Mucosa of descending colon (tissue), 3 donors: Measurements from ENCODE around the gene ADIPOR2. TPM values are rescaled to one million over a fixed set of nuclear protein-coding genes. Genes with fewer than 3 reads are reported as not detected.
A peak's percentile ranks its signal among the peaks of the same experiment; 100 is the strongest.

ENCODE experiments used
- ATAC-seq: fragments of 200-7000 bp; cut with Tn5 transposase; one replicate; pipeline ENCODE4 v1.9.1; 2020; ENCODE audit warnings: mild to moderate bottlenecking, moderate library complexity
- DNase-seq, 3 donors: peaks; one replicate each; pipeline ENCODE4 v3.0.0-alpha.2; 2020
- H3K36me3 ChIP-seq: fragments of 200-600 bp; one replicate; pipeline ENCODE4 v1.8.0; 2021; ENCODE audit warnings: low read depth, mild to moderate bottlenecking
- H3K4me1 ChIP-seq: fragments of 200-600 bp; one replicate; pipeline ENCODE4 v1.8.0; 2021; ENCODE audit warnings: low read depth, mild to moderate bottlenecking
- H3K4me3 ChIP-seq: fragments of 200-600 bp; one replicate; pipeline ENCODE4 v1.8.0; 2021; ENCODE audit warnings: mild to moderate bottlenecking
- H3K9me3 ChIP-seq: fragments of 200-600 bp; one replicate; pipeline ENCODE4 v1.8.0; 2021; ENCODE audit warnings: mild to moderate bottlenecking
- intact Hi-C, 2 donors: fragments of 100-400 bp; cut with DNase I in 1 of 2; cut with micrococcal nuclease in 1 of 2; formaldehyde crosslinking; loops; one replicate each; pipeline versions ENCODE4 v1.11.0 to v1.11.1; 2022; cut with DNase I, micrococcal nuclease
- total RNA-seq, 3 donors: library from RNA; stranded (reverse); fragmentation: NEBNext Ultra II Directional in 2 of 3; extraction: Animal tissue kit (Norgen Biotek cat#: 25700) in 2 of 3; gene quantifications; one replicate each; pipeline versions ENCODE4 v1.2.1 to v1.2.4, GENCODE V29; 2021 to 2023
- TF ChIP-seq, protein P1 (sequence below): fragments of 200-600 bp; IDR thresholded peaks from one replicate; pipeline ENCODE4 v1.8.0; 2022; ENCODE audit warnings: antibody characterized with exemption, mild to moderate bottlenecking
- donor health status: DM: no; HTN: no; CAD: no; lungs with moderate emphysema.
- donor health status: DM: no; HTN: no; CAD: no.
- donor health status: DM: no; HTN: yes; CAD: no.

Gene ADIPOR2
- total RNA-seq, 3 donors from 2014 or later: 76.1 to 119 (median 98.5) TPM

DNA sequence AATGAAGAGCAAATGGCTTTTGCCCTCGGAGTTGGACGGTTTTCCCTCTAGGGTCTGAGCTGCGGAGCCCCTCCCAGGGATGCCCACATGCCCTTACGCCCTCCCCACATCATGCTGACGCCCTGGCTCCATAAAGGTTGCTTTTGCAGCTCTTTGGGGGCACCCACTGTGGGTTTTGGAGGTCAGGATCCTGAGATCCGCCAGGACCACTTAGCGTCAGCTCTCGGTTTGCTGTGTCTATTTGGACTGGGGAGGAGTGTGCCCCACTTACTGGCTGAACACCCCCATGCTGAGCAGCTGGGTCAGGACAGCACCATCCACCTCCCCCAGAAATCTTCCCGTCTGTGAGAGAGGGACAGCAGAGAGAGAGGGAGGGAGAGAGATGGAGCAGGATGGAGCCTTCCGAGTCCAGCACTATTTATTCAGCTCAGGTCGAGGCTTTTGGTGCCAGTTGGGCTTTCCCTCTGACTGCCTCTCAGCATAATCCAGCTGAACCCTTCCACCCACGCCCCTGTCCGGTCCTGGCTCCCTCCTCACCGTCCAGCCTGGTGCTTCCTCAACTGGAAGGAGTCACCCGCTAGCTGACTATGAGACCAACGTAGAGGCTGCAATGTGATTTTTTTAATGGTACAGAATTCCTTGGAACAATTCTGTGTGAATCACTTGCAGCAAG is 110.6 kb downstream of the ADIPOR2 start:
- intact Hi-C loops: no loop called here
- Histone ChIP-seq H3K36me3 (no peaks in the 10 kb centered on the region), H3K4me3 (no peak overlapping the region), H3K9me3 (no peaks in the 10 kb centered on the region), H3K4me1 (no peaks in the 10 kb centered on the region)
- ATAC-seq (no peak), DNase-seq (peak in 1 of 3 donors; percentile 23)
- TF ChIP-seq, protein P1, sequence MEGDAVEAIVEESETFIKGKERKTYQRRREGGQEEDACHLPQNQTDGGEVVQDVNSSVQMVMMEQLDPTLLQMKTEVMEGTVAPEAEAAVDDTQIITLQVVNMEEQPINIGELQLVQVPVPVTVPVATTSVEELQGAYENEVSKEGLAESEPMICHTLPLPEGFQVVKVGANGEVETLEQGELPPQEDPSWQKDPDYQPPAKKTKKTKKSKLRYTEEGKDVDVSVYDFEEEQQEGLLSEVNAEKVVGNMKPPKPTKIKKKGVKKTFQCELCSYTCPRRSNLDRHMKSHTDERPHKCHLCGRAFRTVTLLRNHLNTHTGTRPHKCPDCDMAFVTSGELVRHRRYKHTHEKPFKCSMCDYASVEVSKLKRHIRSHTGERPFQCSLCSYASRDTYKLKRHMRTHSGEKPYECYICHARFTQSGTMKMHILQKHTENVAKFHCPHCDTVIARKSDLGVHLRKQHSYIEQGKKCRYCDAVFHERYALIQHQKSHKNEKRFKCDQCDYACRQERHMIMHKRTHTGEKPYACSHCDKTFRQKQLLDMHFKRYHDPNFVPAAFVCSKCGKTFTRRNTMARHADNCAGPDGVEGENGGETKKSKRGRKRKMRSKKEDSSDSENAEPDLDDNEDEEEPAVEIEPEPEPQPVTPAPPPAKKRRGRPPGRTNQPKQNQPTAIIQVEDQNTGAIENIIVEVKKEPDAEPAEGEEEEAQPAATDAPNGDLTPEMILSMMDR: no peak

DNA sequence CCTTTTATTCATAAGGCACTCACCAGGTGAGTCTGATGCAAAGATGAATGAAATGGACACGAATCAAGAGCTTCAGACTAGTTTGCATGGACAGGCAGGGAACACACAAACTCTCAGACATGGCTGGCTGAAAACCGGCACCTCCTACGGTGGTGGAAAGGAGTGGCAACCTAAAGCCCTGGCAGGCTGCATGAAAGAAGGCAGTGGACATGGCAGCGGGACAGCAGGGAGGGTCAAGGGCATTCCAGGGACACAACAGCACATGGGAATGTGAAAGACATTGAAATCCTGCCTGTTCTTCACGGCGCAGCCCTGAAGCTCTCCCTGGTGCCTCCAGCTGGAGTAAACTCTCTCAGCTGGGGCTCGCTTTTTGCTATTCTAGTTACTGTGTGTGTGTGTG is 112.9 kb downstream of the ADIPOR2 start:
- H3K4me3 ChIP-seq: no peak overlapping the region
- H3K4me1 ChIP-seq: no peaks in the 10 kb centered on the region
- H3K9me3 ChIP-seq: no peaks in the 10 kb centered on the region
- ATAC-seq (no peak), DNase-seq (peak in 2 of 3 donors; percentile 12 to 25)
- intact Hi-C loops: no loop called here
- TF ChIP-seq, protein P1: no peak
- no peaks in the 10 kb centered on the region for H3K36me3 ChIP-seq

DNA sequence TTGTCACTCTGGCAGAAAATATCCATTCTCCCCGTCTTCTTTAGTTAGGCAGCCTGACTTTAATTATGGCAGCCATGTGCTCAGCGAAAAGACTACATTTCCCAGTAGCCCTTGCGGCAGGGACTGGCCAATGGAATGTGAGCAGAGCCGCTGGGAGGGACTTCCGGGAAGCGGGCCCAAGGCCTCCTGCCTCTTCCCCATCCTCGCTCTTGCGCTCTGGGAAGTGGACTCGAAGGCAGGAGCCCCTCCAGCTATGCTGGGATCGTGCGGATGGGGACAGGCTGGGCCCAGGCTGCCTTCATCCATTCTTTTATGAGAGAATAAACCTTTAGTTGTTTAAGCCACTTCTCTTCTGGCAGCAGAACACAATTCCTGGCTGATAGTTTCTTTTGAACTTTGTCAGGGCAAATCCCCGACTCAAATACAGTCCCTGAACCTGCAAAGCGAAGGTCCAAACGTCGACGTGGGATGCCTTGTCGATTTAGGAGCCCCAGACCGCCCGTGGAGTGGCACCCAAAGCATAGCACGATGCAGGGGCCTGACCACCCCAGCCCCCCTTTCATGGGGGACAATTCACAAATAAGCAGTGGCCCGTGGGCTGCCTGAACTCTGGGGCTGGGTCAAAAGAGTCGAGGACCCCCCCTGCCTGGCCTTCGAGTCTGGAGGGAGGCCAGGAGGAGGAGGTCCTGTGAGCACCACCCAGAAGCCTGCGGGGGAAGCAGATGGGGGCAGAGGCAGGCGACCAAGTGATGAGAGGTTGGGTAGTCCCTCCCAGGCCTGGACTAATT is 113.9 kb downstream of the ADIPOR2 start:
- TF ChIP-seq, protein P1: no peak
- ATAC-seq (peak; percentile 95), DNase-seq (peak; percentile 87 to 95 (median 89))
- Histone ChIP-seq H3K36me3 (no peaks in the 10 kb centered on the region), H3K4me1 (no peaks in the 10 kb centered on the region), H3K9me3 (no peaks in the 10 kb centered on the region), H3K4me3 (no peak overlapping the region)
- intact Hi-C loops: no loop called here

DNA sequence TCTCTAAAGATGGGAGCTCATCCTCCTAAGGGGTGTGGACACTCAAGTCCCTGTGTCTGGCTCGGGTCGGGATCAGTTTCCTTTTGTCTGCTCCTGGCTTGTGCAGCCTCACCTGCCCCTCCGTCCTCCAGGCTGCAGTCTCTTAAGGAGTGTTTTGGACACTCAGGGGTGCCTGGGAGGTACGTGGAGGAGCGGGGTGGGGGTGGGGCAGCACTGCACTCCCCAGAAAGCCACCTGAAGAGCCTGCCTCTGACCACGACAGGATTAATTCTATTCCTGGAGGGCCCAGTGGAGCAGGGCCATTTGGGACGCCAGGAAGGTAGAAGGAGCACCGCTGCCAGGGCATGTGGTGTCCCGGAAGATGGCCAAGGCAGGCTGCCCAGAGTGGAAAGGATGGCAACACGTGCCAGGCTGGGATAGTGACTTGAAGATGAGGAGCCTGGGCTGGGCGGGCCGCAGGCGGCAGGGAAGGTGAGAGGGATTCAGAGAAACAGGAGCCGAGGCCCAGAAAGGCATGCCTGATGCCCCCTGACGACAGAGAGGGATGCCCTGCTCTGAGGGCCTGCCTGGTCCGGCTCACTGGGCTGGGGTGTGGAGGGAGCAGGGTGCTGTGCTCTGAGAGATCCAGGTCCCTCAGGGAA is 114.7 kb downstream of the ADIPOR2 start:
- Histone ChIP-seq H3K4me3 (no peak overlapping the region), H3K9me3 (no peaks in the 10 kb centered on the region), H3K4me1 (no peaks in the 10 kb centered on the region), H3K36me3 (no peaks in the 10 kb centered on the region)
- DNase-seq (peak in 2 of 3 donors; percentile 22 to 48), ATAC-seq (no peak)
- intact Hi-C loops: no loop called here
- TF ChIP-seq, protein P1: no peak

DNA sequence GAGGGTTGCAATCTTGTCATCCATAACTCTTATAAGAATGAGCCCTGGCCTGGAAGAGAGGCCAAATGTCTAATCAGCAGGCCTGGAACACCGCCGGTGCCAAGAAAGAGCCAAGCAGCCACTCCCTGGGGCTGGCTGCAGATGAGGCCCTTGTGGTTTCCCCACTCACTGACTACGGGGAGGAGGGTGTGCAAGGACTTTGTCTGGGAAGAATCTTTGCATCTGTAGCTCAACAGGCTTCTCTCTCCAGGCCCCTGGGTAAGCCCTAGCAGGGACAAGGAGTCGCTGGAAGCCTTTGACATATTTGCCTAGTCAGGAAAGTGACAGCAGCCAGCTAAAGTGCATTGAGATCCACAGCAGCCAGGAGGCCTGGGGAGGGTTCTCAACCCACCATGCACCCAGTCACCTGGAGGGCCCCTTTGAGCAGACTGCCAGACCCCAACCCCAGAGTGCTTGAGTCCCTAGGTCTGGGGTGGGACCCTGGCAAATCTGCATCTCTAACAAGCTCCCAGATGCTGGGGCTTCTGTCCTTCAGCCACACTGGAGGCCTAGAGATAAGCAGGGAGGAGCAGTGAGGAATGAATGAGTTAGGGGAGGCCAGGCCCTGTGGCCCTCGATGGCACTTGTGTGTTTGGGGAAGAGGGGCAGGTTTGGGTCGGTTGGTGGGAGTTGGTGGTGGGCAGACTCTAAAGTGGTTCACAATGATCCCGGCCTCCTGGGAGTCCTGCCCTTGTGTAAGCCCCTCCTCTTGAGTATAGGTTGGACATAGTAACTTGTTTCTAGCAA is 115.6 kb downstream of the ADIPOR2 start:
- H3K4me1 ChIP-seq: no peaks in the 10 kb centered on the region
- ATAC-seq (no peak), DNase-seq (peak in 2 of 3 donors; percentile 20 to 40)
- H3K9me3 ChIP-seq: no peaks in the 10 kb centered on the region
- no peak overlapping the region for H3K4me3 ChIP-seq
- intact Hi-C loops: no loop called here
- TF ChIP-seq, protein P1: no peak
- H3K36me3 ChIP-seq: no peaks in the 10 kb centered on the region
